H1 (cell line): ENCODE results near the gene COL27A1. TPM values are rescaled to one million over a fixed set of nuclear protein-coding genes. Genes with fewer than 3 reads are reported as not detected.

Source experiments
- CTCF ChIP-seq, 3 experiments: IDR thresholded peaks; 1 replicate in 2 of 3; 2 replicates in 1 of 3; pipeline versions ENCODE4 v1.5.1 to v1.6.1; 2011; ENCODE audit warnings: low read length in 3 of 3, mild to moderate bottlenecking in 3 of 3, inconsistent platforms in 2 of 3, low read depth in 1 of 3, moderate library complexity in 1 of 3; ENCODE audit not compliant: insufficient read depth in 1 of 3; ENCODE audit errors: control extremely low read depth in 1 of 3
- USF2 ChIP-seq: IDR thresholded peaks from 2 replicates; pipeline ENCODE4 v1.6.1; 2011; ENCODE audit warnings: low read length, improper control_type of control experiment
- polyA plus RNA-seq, 7 experiments: library from polyadenylated mRNA; depleted of rRNA in 3 of 7; stranded (reverse) in 5 of 7; unstranded in 2 of 7; fragments of >200 nt in 5 of 7; fragments of 200-250 nt in 2 of 7; gene quantifications; 1 replicate in 5 of 7; 2 replicates in 1 of 7; 4 replicates in 1 of 7; pipeline versions ENCODE4 v1.2.1 to v1.2.3, GENCODE V29; 2011 to 2013; ENCODE audit warnings: missing spikeins in 2 of 7, mixed read lengths in 2 of 7
- total RNA-seq: library from RNA; stranded (reverse); fragmentation: NEBNext Ultra II Directional; extraction: Animal tissue kit (Norgen Biotek cat#: 25700); gene quantifications from 2 replicates; pipeline ENCODE4 v1.2.1, GENCODE V29; 2021

COL27A1 gene
- total and polyA plus RNA-seq, 2 of the 8 experiments (the other 6 are each of a cell fraction or from before 2014, with no cell fraction given): 15.1 to 22.8 TPM

- TF ChIP-seq CTCF (IDR thresholded peaks at IDR 0.05; ENCODE audit: control extremely low read depth in 1 of 3, insufficient read depth in 1 of 3, low read depth in 1 of 3, low read length in 3 of 3) (peak in 2 of 3 experiments; percentile 85 to 92; a peak in 3 of 4 replicates), USF2 (no peak)
- TF ChIP-seq, all 59 proteins: peak for 4
Measured at GRCh38 chr9:114291064-114291474, 135.7 kb downstream of the COL27A1 start (continued).
